GM12875 (cell line): ENCODE results near the gene GALNT17.

Experiments
- H3K4me3 ChIP-seq: one replicate; pipeline ENCODE4 v1.5.1; 2011; ENCODE audit warnings: low read depth, low read length, control low read depth
- CTCF ChIP-seq: IDR thresholded peaks from 2 replicates; pipeline ENCODE4 v1.5.1; 2011; ENCODE audit warnings: low read depth, mild to moderate bottlenecking, control low read depth, inconsistent platforms, low read length, moderate library complexity, borderline replicate concordance; ENCODE audit not compliant: insufficient read depth

The GALNT17 gene

DNA sequence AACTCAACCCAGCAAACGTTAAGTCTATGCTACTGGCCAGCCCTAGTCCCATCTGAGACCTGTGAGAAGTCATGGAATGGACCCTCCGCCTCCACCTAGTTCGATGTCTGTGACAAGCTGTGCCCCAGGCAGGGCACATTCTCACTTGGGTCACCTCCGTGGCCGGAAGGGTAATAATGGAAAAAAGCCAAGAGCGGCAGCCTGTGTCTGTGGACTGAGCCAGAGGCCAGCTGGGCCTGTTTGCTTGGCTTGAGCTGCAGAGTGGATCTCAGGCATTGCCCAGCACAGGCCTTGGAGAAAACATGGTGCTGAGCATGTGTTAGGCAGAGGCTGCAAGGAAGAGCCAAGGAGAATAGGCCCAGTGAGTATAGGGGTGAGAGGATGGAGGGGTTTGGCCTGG lies 97.8 kb downstream of the GALNT17 start:
- H3K4me3 ChIP-seq = no peak overlapping the region
- TF ChIP-seq CTCF = no peak

GRCh38 chr7:71235253-71235652 lies 103.3 kb downstream of the GALNT17 start:
- no peak for TF ChIP-seq CTCF
- H3K4me3 ChIP-seq = no peak overlapping the region

DNA sequence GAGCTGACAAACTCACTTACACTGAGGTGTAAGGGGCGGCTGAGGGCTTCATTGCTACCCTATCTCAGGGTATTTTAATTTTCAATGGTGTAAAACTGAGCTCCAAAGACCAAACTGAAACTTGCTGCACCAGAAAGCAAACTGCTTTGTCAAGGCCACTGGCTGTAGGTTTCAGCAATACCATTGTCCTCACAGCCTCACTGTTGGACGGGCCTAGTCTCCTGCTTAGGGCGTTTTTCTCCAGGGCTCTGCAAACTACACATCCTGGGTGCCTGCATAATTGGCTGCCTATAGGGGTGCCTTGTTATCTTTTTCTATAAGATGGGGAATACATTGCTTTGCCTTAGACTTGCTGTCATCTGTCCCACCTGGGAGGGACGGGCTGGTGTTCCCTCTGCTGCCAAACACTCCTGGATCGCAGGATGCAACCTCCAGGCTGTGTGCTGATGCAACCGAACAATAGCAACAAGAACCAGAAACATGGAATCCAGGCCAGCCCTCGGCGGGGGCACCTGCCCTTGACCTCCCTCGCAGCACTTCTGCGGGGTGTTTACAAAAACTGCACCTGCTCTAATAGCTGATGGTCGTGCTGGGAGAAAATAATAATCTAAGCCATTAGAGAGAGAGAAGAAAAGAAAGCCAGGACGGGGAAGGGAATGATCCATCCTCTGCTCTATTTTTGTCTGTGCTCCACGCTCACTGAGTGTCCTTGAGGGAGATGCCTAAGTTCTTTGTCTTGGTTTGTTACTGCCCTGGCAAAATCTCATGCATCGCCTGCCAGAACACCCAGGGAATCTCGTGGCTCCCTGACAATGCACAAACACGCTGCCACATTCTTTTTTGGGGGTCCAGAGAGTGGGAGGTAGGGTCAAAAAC lies 104.5 kb downstream of the GALNT17 start:
- no peak overlapping the region for H3K4me3 ChIP-seq
- no peak for TF ChIP-seq CTCF

- no peak overlapping the region for H3K4me3 ChIP-seq
- no peak for TF ChIP-seq CTCF
These were observed 106.0 kb downstream of the GALNT17 start for GRCh38 chr7:71237945-71238344.

GRCh38 chr7:71238581-71239295 lies 106.8 kb downstream of the GALNT17 start:
- no peak for TF ChIP-seq CTCF
- no peak overlapping the region for H3K4me3 ChIP-seq

DNA sequence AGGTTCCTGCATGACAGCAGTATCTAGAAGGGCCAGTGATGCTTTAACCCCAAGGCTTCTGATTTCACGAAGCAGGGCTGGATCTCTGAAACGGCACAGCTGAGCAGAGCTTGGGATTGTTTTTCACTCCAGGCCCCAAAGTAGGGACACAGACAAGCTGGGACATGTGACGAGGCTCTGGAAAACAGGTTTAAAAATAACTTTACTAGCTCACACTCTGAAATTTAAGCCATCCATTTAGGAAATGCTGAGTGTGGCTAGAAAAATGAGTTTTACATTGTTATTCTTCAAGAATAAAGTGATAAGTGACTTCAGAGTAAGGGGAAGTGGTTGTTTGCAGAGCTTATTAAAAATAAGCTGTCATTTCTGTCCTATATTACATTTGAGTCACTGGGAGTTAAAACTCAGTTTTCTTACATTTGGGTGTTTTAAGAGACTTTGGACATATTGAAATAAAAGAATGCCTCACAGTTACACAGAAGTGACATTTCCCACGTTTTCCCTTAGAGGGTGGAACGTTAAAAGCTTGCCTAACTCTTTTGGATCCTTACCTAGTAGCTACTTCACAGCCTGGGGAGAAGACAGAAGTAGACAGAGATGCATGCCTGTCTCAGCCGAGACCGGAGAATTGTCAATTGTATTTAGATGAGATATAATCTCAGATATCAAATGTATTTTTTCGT lies 107.8 kb downstream of the GALNT17 start:
- TF ChIP-seq CTCF = no peak
- no peak overlapping the region for H3K4me3 ChIP-seq
